T-cell (primary cell): ENCODE results near the gene MAPT. TPM values are rescaled to one million over a fixed set of nuclear protein-coding genes. Genes with fewer than 3 reads are reported as not detected.
"Not testable (repeated sequence)": the region's sequence is repeated elsewhere in the genome, so short reads cannot be mapped to it uniquely, and the experiment has no call there.

Experiments used
- ATAC-seq, 4 experiments: fragments of 200-7000 bp in 3 of 4; fragments of 150-1000 bp in 1 of 4; cut with Tn5 transposase; replicated peaks in 1 of 4; 1 replicate in 3 of 4; 2 replicates in 1 of 4; pipeline ENCODE4 v1.10.0; 2021; ENCODE audit warnings: moderate library complexity in 3 of 4, mild to moderate bottlenecking in 2 of 4, moderate number of reproducible peaks in 1 of 4
- CTCF ChIA-PET, 2 donors: fragments of 300-600 bp; sonication (Branson Sonifier 250); formaldehyde crosslinking; loops; one replicate each; lab custom pipeline; 2022; ENCODE audit warnings: antibody characterized with exemption in 2 of 2; lab: Charles Lee
- POLR2A ChIA-PET, 2 donors: fragments of 300-600 bp; sonication (Branson Sonifier 250); formaldehyde crosslinking; loops; one replicate each; lab custom pipeline; 2022; ENCODE audit warnings: antibody characterized with exemption in 2 of 2; lab: Charles Lee
- DNase-seq, 35 experiments: peaks; one replicate each; pipeline versions ENCODE4 v3.0.0 to v3.0.0-alpha.2; 2013 to 2023
- H3K27ac ChIP-seq: one replicate; pipeline ENCODE4 v1.5.1; 2013; ENCODE audit warnings: low read length
- H3K27me3 ChIP-seq, 2 experiments: replicated peaks in 1 of 2; 1 replicate in 1 of 2; 2 replicates in 1 of 2; pipeline versions ENCODE4 v1.6.1 to v1.7.0; 2013; ENCODE audit warnings: low read length in 1 of 2, mixed read lengths in 1 of 2; ENCODE audit not compliant: control insufficient read depth in 2 of 2, insufficient read depth in 2 of 2; ENCODE audit errors: extremely low read depth in 1 of 2
- H3K36me3 ChIP-seq, 2 donors: 1 replicate in 1 of 2; 2 replicates in 1 of 2; pipeline versions ENCODE4 v1.6.1 to v1.7.0; 2013; ENCODE audit warnings: low read length in 1 of 2; ENCODE audit not compliant: control insufficient read depth in 2 of 2, insufficient read depth in 1 of 2; ENCODE audit errors: extremely low read depth in 1 of 2
- H3K4me1 ChIP-seq, 2 experiments: 1 replicate in 1 of 2; 2 replicates in 1 of 2; pipeline versions ENCODE4 v1.6.1 to v1.7.0; 2013; ENCODE audit warnings: low read length in 2 of 2, mixed read lengths in 1 of 2; ENCODE audit not compliant: insufficient read depth in 2 of 2, control insufficient read depth in 1 of 2; ENCODE audit errors: extremely low read depth in 1 of 2
- H3K4me3 ChIP-seq, 2 donors: 1 replicate in 1 of 2; 2 replicates in 1 of 2; pipeline versions ENCODE4 v1.5.1 to v1.7.0; 2013; ENCODE audit warnings: mild to moderate bottlenecking in 2 of 2, low read length in 1 of 2, moderate library complexity in 1 of 2; ENCODE audit not compliant: control insufficient read depth in 1 of 2; ENCODE audit errors: extremely low read depth in 1 of 2
- H3K9me3 ChIP-seq: 2 replicates; pipeline ENCODE4 v1.7.0; 2013
- H3K27ac Mint-ChIP-seq, 2 donors: one replicate each; pipeline ENCODE4 v1.8.0; 2020 to 2021; ENCODE audit warnings: mild to moderate bottlenecking in 2 of 2, mixed read lengths in 2 of 2
- H3K27me3 Mint-ChIP-seq, 2 donors: one replicate each; pipeline ENCODE4 v1.8.0; 2021 to 2022; ENCODE audit warnings: mixed read lengths in 2 of 2
- H3K36me3 Mint-ChIP-seq: one replicate; pipeline ENCODE4 v1.8.0; 2021; ENCODE audit warnings: mixed read lengths
- H3K4me1 Mint-ChIP-seq, 3 donors: one replicate each; pipeline ENCODE4 v1.8.0; 2020 to 2022; ENCODE audit warnings: mixed read lengths in 3 of 3, mild to moderate bottlenecking in 1 of 3
- H3K4me3 Mint-ChIP-seq, 3 donors: one replicate each; pipeline ENCODE4 v1.8.0; 2020 to 2022; ENCODE audit warnings: mild to moderate bottlenecking in 3 of 3, mixed read lengths in 3 of 3, moderate library complexity in 3 of 3
- H3K9me3 Mint-ChIP-seq, 3 donors: one replicate each; pipeline ENCODE4 v1.8.0; 2020 to 2022; ENCODE audit warnings: mixed read lengths in 3 of 3
- WGBS: methylation state at CpG from one replicate; pipeline ENCODE4 v1.1.5; 2013; ENCODE audit warnings: missing lambda C conversion rate; ENCODE audit not compliant: insufficient coverage; 5-methylcytosine and 5-hydroxymethylcytosine counted together
- total RNA-seq, 35 experiments: library from RNA in 6 of 35; stranded (reverse) in 6 of 35; fragments of 120-200 nt in 1 of 35; gene quantifications; one replicate each; pipeline versions ENCODE4 v1.2.1 to v1.2.4 and lab custom pipeline; 2013 to 2026

Gene MAPT
- total RNA-seq, 5 donors from 2014 or later (not counting 1 experiment from before 2014, with no cell fraction given), result 0.86 to 1.8 (median 1.2) TPM

- Histone ChIP-seq H3K4me3 (no peak overlapping the region), H3K27ac (no peak overlapping the region), H3K9me3 (no peaks in the 10 kb centered on the region), H3K4me1 (peaks cover 0 to 6% of the 10 kb centered on the region in 2 experiments), H3K36me3 (no peaks in the 10 kb centered on the region), H3K27me3 (peaks cover 3 to 41% of the 10 kb centered on the region in 2 experiments)
- H3K4me3 Mint-ChIP-seq, result peak overlapping the region in 1 of 3 donors; percentile 40
- H3K4me1 Mint-ChIP-seq, result peaks cover 9 to 14% (median 13%) of the 10 kb centered on the region in 3 donors
- no peak for ATAC-seq
- DNase-seq, result no peak
- no CpG with 5 or more reads among the region's 11 CpGs for WGBS
- peaks cover 3 to 8% (median 4%) of the 10 kb centered on the region in 3 donors for H3K9me3 Mint-ChIP-seq
- ChIA-PET CTCF (no interaction called here), POLR2A (no interaction called here)
- peaks cover under 1% of the 10 kb centered on the region for H3K36me3 Mint-ChIP-seq
- H3K27ac Mint-ChIP-seq, result no peak overlapping the region
- H3K27me3 Mint-ChIP-seq, result peaks cover 15 to 24% of the 10 kb centered on the region in 2 donors
Measured at GRCh38 chr17:45907750-45908395, 13.5 kb downstream of the MAPT start.

GRCh38 chr17:45908460-45908859, 14.1 kb downstream of the MAPT start:
- peaks cover 9 to 14% (median 13%) of the 10 kb centered on the region in 3 donors for H3K4me1 Mint-ChIP-seq
- POLR2A ChIA-PET, result no interaction called here

GRCh38 chr17:45908935-45909334, 14.6 kb downstream of the MAPT start:
- DNase-seq (no peak), ATAC-seq (no peak)
- Mint-ChIP-seq H3K27ac (no peak overlapping the region), H3K36me3 (peaks cover 5% of the 10 kb centered on the region), H3K27me3 (peaks cover 15 to 21% of the 10 kb centered on the region in 2 donors), H3K4me1 (peaks cover 9 to 14% (median 13%) of the 10 kb centered on the region in 3 donors), H3K4me3 (no peak overlapping the region), H3K9me3 (peaks cover 4 to 13% (median 5%) of the 10 kb centered on the region in 3 donors)
- ChIA-PET POLR2A (no interaction called here), CTCF (no interaction called here)
- 85% methylated on average over 8 of the region's 8 CpGs for WGBS
- no peak overlapping the region for H3K4me3 ChIP-seq
- no peaks in the 10 kb centered on the region for H3K9me3 ChIP-seq
- H3K36me3 ChIP-seq, result no peaks in the 10 kb centered on the region
- peaks cover 0 to 6% of the 10 kb centered on the region in 2 experiments for H3K4me1 ChIP-seq
- H3K27me3 ChIP-seq, result peaks cover 3 to 34% of the 10 kb centered on the region in 2 experiments
- no peak overlapping the region for H3K27ac ChIP-seq

More at GRCh38 chr17:45908460-45908859, 14.1 kb downstream of the MAPT start:
- peaks cover 3 to 35% of the 10 kb centered on the region in 2 experiments for H3K27me3 ChIP-seq
- DNase-seq (no peak), ATAC-seq (no peak)
- peaks cover 4 to 13% (median 5%) of the 10 kb centered on the region in 3 donors for H3K9me3 Mint-ChIP-seq
- no peak overlapping the region for H3K27ac ChIP-seq
- no peaks in the 10 kb centered on the region for H3K36me3 ChIP-seq
- H3K36me3 Mint-ChIP-seq, result peaks cover 5% of the 10 kb centered on the region
- no peak overlapping the region for H3K4me3 Mint-ChIP-seq
- WGBS, result no CpG with 5 or more reads among the region's 3 CpGs
- no peaks in the 10 kb centered on the region for H3K9me3 ChIP-seq
- peaks cover 15 to 21% of the 10 kb centered on the region in 2 donors for H3K27me3 Mint-ChIP-seq
- no peak overlapping the region for H3K4me3 ChIP-seq
- no peak overlapping the region for H3K27ac Mint-ChIP-seq
- H3K4me1 ChIP-seq, result peaks cover 0 to 6% of the 10 kb centered on the region in 2 experiments
- CTCF ChIA-PET, result no interaction called here

- H3K4me3 Mint-ChIP-seq, result no peak overlapping the region
- peaks cover 0 to 6% of the 10 kb centered on the region in 2 experiments for H3K4me1 ChIP-seq
- DNase-seq (no peak), ATAC-seq (no peak)
- WGBS, result 72% methylated on average over 2 of the region's 3 CpGs
- H3K27ac ChIP-seq, result no peak overlapping the region
- no peaks in the 10 kb centered on the region for H3K36me3 ChIP-seq
- H3K4me3 ChIP-seq, result no peak overlapping the region
- H3K4me1 Mint-ChIP-seq, result peaks cover 9 to 14% (median 13%) of the 10 kb centered on the region in 3 donors
- ChIA-PET CTCF (no interaction called here), POLR2A (no interaction called here)
- peaks cover 16 to 17% of the 10 kb centered on the region in 2 donors for H3K27me3 Mint-ChIP-seq
- peaks cover 4 to 13% (median 5%) of the 10 kb centered on the region in 3 donors for H3K9me3 Mint-ChIP-seq
- H3K27me3 ChIP-seq, result peaks cover 0 to 37% of the 10 kb centered on the region in 2 experiments
- peaks cover 5% of the 10 kb centered on the region for H3K36me3 Mint-ChIP-seq
- no peak overlapping the region for H3K27ac Mint-ChIP-seq
- H3K9me3 ChIP-seq, result no peaks in the 10 kb centered on the region
Measured at GRCh38 chr17:45910667-45911066, 16.3 kb downstream of the MAPT start.

GRCh38 chr17:45912319-45912718, 18.0 kb downstream of the MAPT start:
- H3K9me3 Mint-ChIP-seq, result peaks cover 4 to 13% (median 5%) of the 10 kb centered on the region in 3 donors
- H3K4me1 Mint-ChIP-seq, result peaks cover 2 to 8% (median 5%) of the 10 kb centered on the region in 3 donors
- no peak overlapping the region for H3K4me3 Mint-ChIP-seq
- Histone ChIP-seq H3K27ac (no peak overlapping the region), H3K36me3 (no peaks in the 10 kb centered on the region), H3K4me1 (peaks cover 0 to under 1% of the 10 kb centered on the region in 2 experiments), H3K27me3 (peaks cover 0 to 32% of the 10 kb centered on the region in 2 experiments), H3K9me3 (no peaks in the 10 kb centered on the region), H3K4me3 (no peak overlapping the region)
- ChIA-PET CTCF (no interaction called here), POLR2A (no interaction called here)
- DNase-seq, result no peak
- H3K27me3 Mint-ChIP-seq, result peaks cover 5 to 8% of the 10 kb centered on the region in 2 donors
- peaks cover 5% of the 10 kb centered on the region for H3K36me3 Mint-ChIP-seq
- H3K27ac Mint-ChIP-seq, result no peak overlapping the region
- ATAC-seq, result no peak

GRCh38 chr17:45913030-45913429, 18.7 kb downstream of the MAPT start:
- peaks cover 4 to 13% (median 5%) of the 10 kb centered on the region in 3 donors for H3K9me3 Mint-ChIP-seq
- H3K36me3 Mint-ChIP-seq, H3K4me1 ChIP-seq, H3K27ac ChIP-seq, POLR2A ChIA-PET, ATAC-seq, CTCF ChIA-PET, H3K36me3 ChIP-seq, H3K9me3 ChIP-seq, H3K27ac Mint-ChIP-seq, H3K4me3 ChIP-seq, H3K4me3 Mint-ChIP-seq, DNase-seq, H3K27me3 Mint-ChIP-seq, H3K4me1 Mint-ChIP-seq: not testable (repeated sequence)
- WGBS, result 32% methylated on average over 4 of the region's 5 CpGs
- peaks cover 0 to 28% of the 10 kb centered on the region in 2 experiments for H3K27me3 ChIP-seq
